DLD1 (cell line): Measurements from ENCODE around the gene KCNJ12.

Source experiments
- in situ Hi-C: cut with HindIII; loops from 2 replicates; pipeline ENCODE4 v1.10.0; 2017; ENCODE audit warnings: low sequenced_read_pairs

KCNJ12 gene

GRCh38 chr17:21463779-21464407 is 87.7 kb downstream of the KCNJ12 start:
- in situ Hi-C loops: no loop called here

GRCh38 chr17:21464611-21465021 is 88.5 kb downstream of the KCNJ12 start:
- in situ Hi-C loops: no loop called here

- in situ Hi-C loops: no loop called here
These were observed 90.4 kb downstream of the KCNJ12 start for GRCh38 chr17:21466550-21466949.

- in situ Hi-C loops: no loop called here
These were observed 91.0 kb downstream of the KCNJ12 start for GRCh38 chr17:21467196-21467595.

GRCh38 chr17:21467739-21468490 is 91.8 kb downstream of the KCNJ12 start:
- in situ Hi-C loops: no loop called here
